HCEC 1CT (cell line): ENCODE data around the gene ABCB6.

Experiments used
- DNase-seq: peaks from one replicate; pipeline ENCODE4 v3.0.0-alpha.2; 2017

ABCB6 gene

GRCh38 chr2:219165058-219165911 lies 53.5 kb downstream of the ABCB6 start:
- no peak for DNase-seq

- no peak for DNase-seq
These were observed 55.6 kb downstream of the ABCB6 start for GRCh38 chr2:219163156-219163555.

- no peak for DNase-seq
These were observed 57.7 kb downstream of the ABCB6 start for GRCh38 chr2:219161097-219161496.

GRCh38 chr2:219160186-219161017 lies 58.4 kb downstream of the ABCB6 start, which contains the start of gene NHEJ1:
Gene NHEJ1 (minus strand): TSS chr2:219160815. CDS start chr2:219158362, 2,453 bp downstream.
- DNase-seq: peak; percentile 92
